GM12878 (cell line): ENCODE data around the gene RGS12. TPM values are rescaled to one million over a fixed set of nuclear protein-coding genes. Genes with fewer than 3 reads are reported as not detected.

Experiments used
- CUX1 ChIP-seq: IDR thresholded peaks from 2 replicates; pipeline ENCODE4 v1.6.1; 2012; ENCODE audit warnings: improper control_type of control experiment, low read depth, low read length; ENCODE audit not compliant: insufficient replicate concordance
- E4F1 ChIP-seq: fragments of 450-650 bp; IDR thresholded peaks from 2 replicates; pipeline ENCODE4 v1.6.1; 2018; ENCODE audit warnings: borderline replicate concordance, mild to moderate bottlenecking; ENCODE audit not compliant: partially characterized antibody
- HCFC1 ChIP-seq: fragments of 150-350 bp; IDR thresholded peaks from 2 replicates; pipeline ENCODE4 v1.6.1; 2014; ENCODE audit warnings: low read length
- LARP7 ChIP-seq: fragments of 450-650 bp; IDR thresholded peaks from 2 replicates; pipeline ENCODE4 v1.6.1; 2017; ENCODE audit warnings: mild to moderate bottlenecking
- NR2C1 ChIP-seq: fragments of 450-650 bp; IDR thresholded peaks from 2 replicates; pipeline ENCODE4 v1.6.1; 2017; ENCODE audit warnings: antibody characterized with exemption, mild to moderate bottlenecking, moderate library complexity
- TAF1 ChIP-seq: IDR thresholded peaks from 2 replicates; pipeline ENCODE4 v1.6.1; 2011; ENCODE audit warnings: mild to moderate bottlenecking, low read depth, low read length, borderline replicate concordance
- YY1 ChIP-seq: IDR thresholded peaks from 2 replicates; pipeline ENCODE4 v1.6.1; 2011; ENCODE audit warnings: low read depth, mild to moderate bottlenecking, low read length
- polyA plus RNA-seq, 11 experiments: library from polyadenylated mRNA; depleted of rRNA in 4 of 11; unstranded in 6 of 11; stranded (reverse) in 5 of 11; fragments of >200 nt; fragmentation: Nextera tagmentation in 4 of 11; fragmentation: Illumina TruSeq in 1 of 11; extraction: Ambion mirVana in 4 of 11; extraction: Trizol in 1 of 11; gene quantifications; 1 replicate in 1 of 11; 2 replicates in 10 of 11; pipeline versions ENCODE4 v1.2.1 to v1.2.3, GENCODE V29; 2011 to 2016; ENCODE audit warnings: inconsistent platforms in 2 of 11, missing spikeins in 2 of 11, low read depth in 1 of 11
- total RNA-seq, 4 experiments: library from RNA; depleted of rRNA in 3 of 4; stranded (reverse); fragments of >200 nt in 3 of 4; fragmentation: Illumina TruSeq in 1 of 4; extraction: Trizol in 1 of 4; gene quantifications; 2 replicates each; pipeline versions ENCODE4 v1.2.1 to v1.2.3, GENCODE V29; 2013 to 2021

RGS12 gene
- total and polyA plus RNA-seq, 10 of the 15 experiments (the other 5 are each of a cell fraction or from before 2014, with no cell fraction given): 0.02 to 2.2 (median 0.73) TPM

GRCh38 chr4:3310301-3311094 is 17.7 kb downstream of the RGS12 start (continued):
- no peak for TF ChIP-seq NR2C1
- TF ChIP-seq CUX1: no peak
- no peak for TF ChIP-seq YY1
- no peak for TF ChIP-seq HCFC1
- TF ChIP-seq TAF1: no peak
- no peak for TF ChIP-seq LARP7
- no peak for TF ChIP-seq E4F1
